ENCODE results near the gene CDC27. TPM values are rescaled to one million over a fixed set of nuclear protein-coding genes. Genes with fewer than 3 reads are reported as not detected.
"Not testable (repeated sequence)": the region's sequence is repeated elsewhere in the genome, so short reads cannot be mapped to it uniquely, and the experiment has no call there.

The CDC27 gene
- total RNA-seq, 1 donor from 2014 or later: 93.4 TPM

DNA sequence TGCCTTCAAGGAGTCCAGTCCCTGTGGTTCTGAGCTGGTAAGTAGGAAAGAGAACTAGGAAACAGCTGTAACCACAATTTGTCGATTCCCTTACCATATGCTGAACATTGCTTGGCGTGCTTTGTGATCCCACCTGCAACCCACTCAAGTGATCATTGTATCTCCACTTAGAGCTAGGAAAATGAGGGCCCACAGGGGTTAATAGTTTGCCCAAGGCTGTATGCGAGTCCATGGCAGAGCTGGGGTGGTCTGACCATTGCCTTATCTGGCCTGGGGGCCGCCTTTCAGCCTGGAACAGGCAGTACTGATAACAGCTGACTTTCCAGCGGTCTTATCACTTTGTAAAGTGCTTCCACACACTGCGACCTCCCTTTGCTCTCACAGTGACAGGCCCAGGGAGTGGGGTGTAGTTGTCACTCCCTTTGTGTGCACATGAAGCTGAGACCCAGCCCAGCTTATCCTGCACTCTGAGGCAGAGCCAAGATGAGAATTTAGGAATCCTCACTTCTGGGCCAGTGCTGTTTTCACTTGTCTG is 29.9 kb upstream of the CDC27 start:
- peaks cover 7% of the 10 kb centered on the region for H3K4me1 Mint-ChIP-seq (ENCODE audit: unreplicated experiment)
- TF ChIP-seq, protein P1, sequence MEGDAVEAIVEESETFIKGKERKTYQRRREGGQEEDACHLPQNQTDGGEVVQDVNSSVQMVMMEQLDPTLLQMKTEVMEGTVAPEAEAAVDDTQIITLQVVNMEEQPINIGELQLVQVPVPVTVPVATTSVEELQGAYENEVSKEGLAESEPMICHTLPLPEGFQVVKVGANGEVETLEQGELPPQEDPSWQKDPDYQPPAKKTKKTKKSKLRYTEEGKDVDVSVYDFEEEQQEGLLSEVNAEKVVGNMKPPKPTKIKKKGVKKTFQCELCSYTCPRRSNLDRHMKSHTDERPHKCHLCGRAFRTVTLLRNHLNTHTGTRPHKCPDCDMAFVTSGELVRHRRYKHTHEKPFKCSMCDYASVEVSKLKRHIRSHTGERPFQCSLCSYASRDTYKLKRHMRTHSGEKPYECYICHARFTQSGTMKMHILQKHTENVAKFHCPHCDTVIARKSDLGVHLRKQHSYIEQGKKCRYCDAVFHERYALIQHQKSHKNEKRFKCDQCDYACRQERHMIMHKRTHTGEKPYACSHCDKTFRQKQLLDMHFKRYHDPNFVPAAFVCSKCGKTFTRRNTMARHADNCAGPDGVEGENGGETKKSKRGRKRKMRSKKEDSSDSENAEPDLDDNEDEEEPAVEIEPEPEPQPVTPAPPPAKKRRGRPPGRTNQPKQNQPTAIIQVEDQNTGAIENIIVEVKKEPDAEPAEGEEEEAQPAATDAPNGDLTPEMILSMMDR (conservative IDR thresholded peaks at IDR 0.05): no peak
- H3K9me3 Mint-ChIP-seq: no peaks in the 10 kb centered on the region
- H3K27ac Mint-ChIP-seq: no peak overlapping the region
- peaks cover 1% of the 10 kb centered on the region for H3K36me3 Mint-ChIP-seq
- DNase-seq (ENCODE audit: extremely low spot score, unreplicated experiment): no peak
- H3K27me3 Mint-ChIP-seq: peaks cover 3% of the 10 kb centered on the region
- H3K4me3 Mint-ChIP-seq: no peak overlapping the region

DNA sequence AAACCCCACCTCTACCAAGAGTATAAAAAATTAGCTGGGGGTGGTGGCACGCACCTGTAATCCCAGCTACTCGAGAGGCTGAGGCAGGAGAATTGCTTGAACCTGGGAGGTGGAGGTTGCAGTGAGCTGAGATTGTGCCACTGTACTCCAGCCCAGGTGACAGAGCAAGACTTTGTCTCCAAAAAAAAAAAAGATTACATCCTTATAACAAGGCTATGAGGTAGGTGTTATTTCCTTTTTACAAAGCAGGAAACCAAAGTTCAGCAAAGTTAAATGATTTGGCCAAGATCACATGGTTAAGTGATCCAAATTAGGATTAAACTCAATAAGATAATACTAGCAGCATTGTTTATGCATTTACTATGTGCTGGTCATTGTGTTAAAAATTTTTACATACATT is 28.2 kb upstream of the CDC27 start:
- H3K4me3 Mint-ChIP-seq; H3K9me3 Mint-ChIP-seq; H3K4me1 Mint-ChIP-seq (ENCODE audit: unreplicated experiment); H3K36me3 Mint-ChIP-seq; DNase-seq (ENCODE audit: extremely low spot score, unreplicated experiment); H3K27me3 Mint-ChIP-seq; H3K27ac Mint-ChIP-seq: not testable (repeated sequence)

- not testable (repeated sequence) for DNase-seq (ENCODE audit: extremely low spot score, unreplicated experiment); H3K27ac Mint-ChIP-seq; H3K4me1 Mint-ChIP-seq (ENCODE audit: unreplicated experiment); H3K4me3 Mint-ChIP-seq; H3K36me3 Mint-ChIP-seq; H3K27me3 Mint-ChIP-seq; H3K9me3 Mint-ChIP-seq
Measured at GRCh38 chr17:47216821-47217220, 27.7 kb upstream of the CDC27 start.

DNA sequence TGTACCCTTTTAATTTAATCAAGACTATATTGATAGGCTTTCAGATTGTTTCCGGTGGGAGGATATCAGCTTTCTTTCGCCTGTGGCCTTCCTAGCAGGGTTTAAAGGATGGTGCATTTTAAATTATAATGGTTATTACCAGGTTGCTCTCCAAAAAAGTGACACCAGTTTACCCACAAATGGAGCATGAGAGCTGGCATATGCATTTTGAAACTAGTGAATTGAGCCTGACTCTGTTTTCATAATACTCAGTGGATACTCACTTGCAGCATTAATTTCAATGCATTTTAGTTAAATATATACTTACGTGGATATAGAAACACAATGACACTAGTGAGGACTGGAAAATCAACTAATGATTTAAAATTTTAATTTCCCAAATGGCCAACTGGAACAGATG is 25.8 kb upstream of the CDC27 start:
- Mint-ChIP-seq H3K9me3 (no peaks in the 10 kb centered on the region), H3K4me3 (no peak overlapping the region), H3K27me3 (no peaks in the 10 kb centered on the region), H3K36me3 (no peaks in the 10 kb centered on the region), H3K4me1 (ENCODE audit: unreplicated experiment) (peaks cover 11% of the 10 kb centered on the region), H3K27ac (no peak overlapping the region)
- TF ChIP-seq, protein P1 (conservative IDR thresholded peaks at IDR 0.05): no peak
- no peak for DNase-seq (ENCODE audit: extremely low spot score, unreplicated experiment)

DNA sequence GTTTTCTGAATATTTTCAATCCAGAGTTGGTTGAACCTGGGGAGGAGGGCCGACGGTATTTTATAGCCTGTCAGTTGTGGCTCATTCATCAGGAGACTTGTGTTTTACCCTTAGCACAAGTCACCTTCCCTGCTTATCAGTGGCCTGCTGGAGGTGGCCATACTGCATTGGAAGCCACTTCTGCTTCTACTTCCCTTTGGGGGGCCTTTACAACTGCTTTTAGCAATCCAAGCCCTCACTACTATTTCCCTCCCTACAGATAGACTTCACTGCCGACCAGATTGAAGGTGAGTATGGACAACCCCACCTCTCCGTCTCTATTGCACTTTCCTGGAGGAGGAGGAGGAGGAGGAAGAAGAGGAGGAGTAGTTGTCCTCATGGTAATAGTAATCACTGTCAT is 24.4 kb upstream of the CDC27 start:
- no peak overlapping the region for H3K27ac Mint-ChIP-seq
- no peak for DNase-seq (ENCODE audit: extremely low spot score, unreplicated experiment)
- no peaks in the 10 kb centered on the region for H3K36me3 Mint-ChIP-seq
- no peaks in the 10 kb centered on the region for H3K27me3 Mint-ChIP-seq
- H3K4me3 Mint-ChIP-seq: no peak overlapping the region
- peaks cover 17% of the 10 kb centered on the region for H3K4me1 Mint-ChIP-seq (ENCODE audit: unreplicated experiment)
- H3K9me3 Mint-ChIP-seq: no peaks in the 10 kb centered on the region
- TF ChIP-seq, protein P1 (conservative IDR thresholded peaks at IDR 0.05): no peak

DNA sequence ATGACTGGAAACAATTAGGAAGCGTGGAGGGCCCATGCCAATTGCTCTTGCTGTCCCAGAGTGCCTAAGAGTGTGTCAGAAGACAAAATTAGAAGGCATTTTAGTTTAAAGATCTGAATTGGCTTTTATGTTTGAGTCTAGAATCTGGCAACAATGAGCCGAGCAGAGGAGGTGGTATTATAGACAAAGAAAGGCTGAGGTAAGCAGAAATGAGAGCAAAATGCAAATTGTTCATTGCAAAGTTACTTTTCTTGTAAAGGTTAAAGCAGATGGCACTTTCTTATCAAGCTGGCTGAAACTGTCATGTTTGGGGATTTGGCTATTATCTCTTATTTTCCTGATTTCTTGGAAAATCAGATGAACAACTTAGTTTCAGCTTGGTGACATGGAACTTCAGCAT is 23.4 kb upstream of the CDC27 start:
- Mint-ChIP-seq H3K36me3 (no peaks in the 10 kb centered on the region), H3K4me3 (no peak overlapping the region), H3K9me3 (no peaks in the 10 kb centered on the region), H3K27ac (no peak overlapping the region), H3K27me3 (no peaks in the 10 kb centered on the region), H3K4me1 (ENCODE audit: unreplicated experiment) (peaks cover 17% of the 10 kb centered on the region)
- DNase-seq (ENCODE audit: extremely low spot score, unreplicated experiment): no peak
- TF ChIP-seq, protein P1 (conservative IDR thresholded peaks at IDR 0.05): no peak

DNA sequence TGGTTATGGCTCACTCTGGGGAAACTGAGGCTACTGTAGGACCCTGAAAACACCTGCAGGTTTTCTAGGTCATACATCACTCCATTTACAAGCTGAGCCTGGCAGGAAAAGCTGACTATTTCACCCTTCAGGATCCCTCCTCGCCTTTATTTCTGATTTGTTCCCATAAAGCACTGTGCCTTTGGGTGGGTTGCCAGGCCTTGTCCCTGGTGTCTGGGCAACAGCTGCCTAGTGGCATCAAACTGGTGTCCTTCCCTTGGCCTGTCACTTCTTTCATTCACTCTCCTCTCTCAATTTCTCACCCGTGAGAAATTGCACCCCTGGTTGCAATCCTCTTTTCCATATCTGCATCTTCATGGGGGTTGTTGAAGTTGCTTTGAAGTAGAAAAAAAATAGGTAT is 21.7 kb upstream of the CDC27 start:
- no peaks in the 10 kb centered on the region for H3K27me3 Mint-ChIP-seq
- H3K27ac Mint-ChIP-seq: no peak overlapping the region
- TF ChIP-seq, protein P1 (conservative IDR thresholded peaks at IDR 0.05): no peak
- DNase-seq (ENCODE audit: extremely low spot score, unreplicated experiment): no peak
- H3K9me3 Mint-ChIP-seq: no peaks in the 10 kb centered on the region
- H3K4me1 Mint-ChIP-seq (ENCODE audit: unreplicated experiment): peaks cover 18% of the 10 kb centered on the region
- H3K4me3 Mint-ChIP-seq: no peak overlapping the region
- H3K36me3 Mint-ChIP-seq: no peaks in the 10 kb centered on the region
